Endothelial cell of umbilical vein (primary cell): ENCODE measurements around the gene RYR1. TPM values are rescaled to one million over a fixed set of nuclear protein-coding genes. Genes with fewer than 3 reads are reported as not detected.

ENCODE experiments used
- BruUV-seq: library from RNA; stranded (reverse); fragments of 400-500 nt; replicated peaks from 2 replicates; lab custom pipeline; 2021; lab: Mats Ljungman, UMichigan
- CTCF ChIA-PET: fragments of 300-600, 350-600 bp; sonication (Branson Sonifier 250); formaldehyde crosslinking; loops from one replicate; lab custom pipeline; 2021; ENCODE audit warnings: antibody characterized with exemption, inconsistent platforms; lab: Charles Lee
- POLR2A ChIA-PET: fragments of 300-600, 350-600 bp; sonication (Branson Sonifier 250); formaldehyde crosslinking; loops from one replicate; lab custom pipeline; 2021; ENCODE audit warnings: antibody characterized with exemption, inconsistent platforms; lab: Charles Lee
- DNase-seq: peaks from one replicate; pipeline ENCODE4 v3.0.0-alpha.2; 2011; ENCODE audit warnings: low read depth, low spot score
- FAIRE-seq: peaks from 2 replicates; lab custom pipeline; 2011; peaks lifted over from hg19 to GRCh38; lab: Jason Lieb, UNC
- H2AFZ ChIP-seq: 2 replicates; pipeline ENCODE4 v1.6.0; 2012; ENCODE audit warnings: low read depth, low read length, control low read depth, inconsistent platforms
- H3K27ac ChIP-seq: 2 replicates; pipeline ENCODE4 v1.5.1; 2011; ENCODE audit warnings: low read depth, mild to moderate bottlenecking, control low read depth, low read length, moderate library complexity; ENCODE audit not compliant: insufficient read depth
- H3K27me3 ChIP-seq, 2 experiments: 2 replicates each; pipeline versions ENCODE4 v1.6.0 to v1.6.1; 2011; ENCODE audit warnings: low read length in 2 of 2, mixed read lengths in 1 of 2; ENCODE audit not compliant: control insufficient read depth in 2 of 2, insufficient read depth in 2 of 2
- H3K36me3 ChIP-seq, 2 experiments: 2 replicates in 1 of 2; 3 replicates in 1 of 2; pipeline ENCODE4 v1.5.1; 2011; ENCODE audit warnings: low read length in 2 of 2, mild to moderate bottlenecking in 1 of 2, moderate library complexity in 1 of 2; ENCODE audit not compliant: control insufficient read depth in 2 of 2, insufficient read depth in 2 of 2; ENCODE audit errors: extremely low read depth in 1 of 2
- H3K4me1 ChIP-seq: 3 replicates; pipeline ENCODE4 v1.5.1; 2011; ENCODE audit warnings: mild to moderate bottlenecking, low read length; ENCODE audit not compliant: control insufficient read depth, insufficient read depth; ENCODE audit errors: extremely low read depth
- H3K4me2 ChIP-seq: 2 replicates; pipeline ENCODE4 v1.6.1; 2011; ENCODE audit warnings: low read length, control low read depth, mixed read lengths; ENCODE audit not compliant: insufficient read depth
- H3K4me3 ChIP-seq, 3 experiments: fragments of 200-600 bp in 1 of 3; sonication (generic), shearing (Covaris generic) in 1 of 3; replicated peaks in 1 of 3; 2 replicates each; pipeline ENCODE4 v1.5.1; 2011 to 2016; ENCODE audit warnings: control low read depth in 3 of 3, low read length in 3 of 3, mild to moderate bottlenecking in 2 of 3, inconsistent platforms in 1 of 3, low read depth in 1 of 3, moderate library complexity in 1 of 3; ENCODE audit not compliant: insufficient read depth in 1 of 3
- H3K79me2 ChIP-seq: 2 replicates; pipeline ENCODE4 v1.6.0; 2012; ENCODE audit warnings: low read length, inconsistent platforms; ENCODE audit not compliant: control insufficient read depth, insufficient read depth
- H3K9ac ChIP-seq: replicated peaks from 2 replicates; pipeline ENCODE3; 2011; ENCODE audit warnings: low read length, control low read depth; ENCODE audit not compliant: insufficient read depth; ENCODE audit errors: extremely low read depth
- H3K9me1 ChIP-seq: replicated peaks from 3 replicates; pipeline ENCODE4 v1.6.0; 2011; ENCODE audit warnings: mild to moderate bottlenecking, low read length; ENCODE audit not compliant: control insufficient read depth, insufficient read depth; ENCODE audit errors: extremely low read depth
- H3K9me3 ChIP-seq: replicated peaks from 2 replicates; pipeline ENCODE4 v1.5.1; 2012; ENCODE audit warnings: low read length, inconsistent platforms; ENCODE audit not compliant: control insufficient read depth, insufficient read depth
- H4K20me1 ChIP-seq: replicated peaks from 2 replicates; pipeline ENCODE3; 2011; ENCODE audit warnings: mild to moderate bottlenecking, low read length; ENCODE audit not compliant: control insufficient read depth, insufficient read depth; ENCODE audit errors: extremely low read depth
- EZH2 ChIP-seq: IDR thresholded peaks from 2 replicates; pipeline ENCODE4 v1.6.1; 2012; ENCODE audit warnings: borderline replicate concordance, low read depth, mild to moderate bottlenecking, moderate library complexity, low read length, inconsistent platforms; ENCODE audit not compliant: severe bottlenecking
- FOS ChIP-seq: IDR thresholded peaks from 2 replicates; pipeline ENCODE4 v1.6.1; 2011; ENCODE audit warnings: mild to moderate bottlenecking, low read length, moderate library complexity, borderline replicate concordance; ENCODE audit not compliant: insufficient read depth
- GATA2 ChIP-seq: IDR thresholded peaks from 2 replicates; pipeline ENCODE4 v1.7.0; 2011; ENCODE audit warnings: low read depth, mild to moderate bottlenecking, moderate library complexity, mixed read lengths, low read length; ENCODE audit not compliant: insufficient read length, insufficient read depth
- JUN ChIP-seq: IDR thresholded peaks from 2 replicates; pipeline ENCODE4 v1.6.1; 2011; ENCODE audit warnings: borderline replicate concordance, low read depth; ENCODE audit not compliant: insufficient read length, insufficient read depth
- MYC ChIP-seq: IDR thresholded peaks from one replicate; pipeline ENCODE4 v1.6.1; 2011; ENCODE audit warnings: mild to moderate bottlenecking, low read depth, low read length
- POLR2A ChIP-seq: IDR thresholded peaks from 2 replicates; pipeline ENCODE4 v1.6.1; 2012; ENCODE audit warnings: low read depth, mild to moderate bottlenecking, control low read depth, low read length
- POLR2AphosphoS5 ChIP-seq: IDR thresholded peaks from 2 replicates; pipeline ENCODE4 v1.6.1; 2012; ENCODE audit warnings: low read depth, mild to moderate bottlenecking, control low read depth, low read length, moderate library complexity; ENCODE audit not compliant: insufficient read depth
- dilution Hi-C: fragments of 300-500 bp; cut with MboI; formaldehyde crosslinking; loops from one replicate; pipeline ENCODE4 v1.15.0; 2019; ENCODE audit warnings: low sequenced_read_pairs; ENCODE audit not compliant: extremely low pct_ligation_motif_present
- intact Hi-C: fragments of 100-400 bp; cut with micrococcal nuclease; formaldehyde crosslinking; loops from one replicate; pipeline ENCODE4 v1.10.0; 2022
- polyA plus RNA-seq, 4 experiments: library from polyadenylated mRNA; depleted of rRNA in 3 of 4; stranded (reverse) in 3 of 4; unstranded in 1 of 4; fragments of >200 nt; gene quantifications; 2 replicates each; pipeline versions ENCODE4 v1.2.1 to v1.2.3, GENCODE V29; 2011 to 2012; ENCODE audit warnings: missing spikeins in 1 of 4
- total RNA-seq: library from RNA; stranded (reverse); gene quantifications from 2 replicates; pipeline ENCODE4 v1.2.3, GENCODE V29; 2021
- TF ChIP-seq, protein P1 (sequence below), 2 donors: IDR thresholded peaks; 1 replicate in 1 of 2; 2 replicates in 1 of 2; pipeline ENCODE4 v1.5.1; 2011; ENCODE audit warnings: low read length in 2 of 2, mild to moderate bottlenecking in 2 of 2, moderate library complexity in 2 of 2, control low read depth in 1 of 2, inconsistent platforms in 1 of 2, low read depth in 1 of 2; ENCODE audit not compliant: insufficient read depth in 1 of 2; ENCODE audit errors: extremely low read depth in 1 of 2
- TF ChIP-seq, protein P2 (sequence below): IDR thresholded peaks from 2 replicates; pipeline ENCODE4 v1.6.1; 2011; ENCODE audit not compliant: insufficient read depth, insufficient read length

Gene RYR1
- total and polyA plus RNA-seq, 2 donors (not counting 3 experiments of a cell fraction or from before 2014, with no cell fraction given): under 0.01 to 0.02 TPM

GRCh38 chr19:38618590-38619360, 185.3 kb downstream of the RYR1 start, which contains the start of gene EIF3K:
TSS of gene EIF3K (plus strand) at chr19:38619188. CDS start at chr19:38619269, 81 bp downstream.
- Histone ChIP-seq H3K9ac (peak within 1 kb of the TSS; percentile 85), H4K20me1 (no peaks in the 10 kb centered on the region), H3K4me2 (peak within 1 kb of the TSS; percentile 95), H3K27ac (peak within 1 kb of the TSS; percentile 65), H3K4me1 (peaks cover 14% of the 10 kb centered on the region), H3K27me3 (no peaks in the 10 kb centered on the region), H3K79me2 (peaks cover 14% of the 10 kb centered on the region), H3K36me3 (peaks cover 3 to 8% of the 10 kb centered on the region in 2 experiments), H2AFZ (peak within 1 kb of the TSS; percentile 66), H3K9me3 (no peaks in the 10 kb centered on the region), H3K9me1 (no peaks in the 10 kb centered on the region), H3K4me3 (peak within 1 kb of the TSS; percentile 44 to 99 (median 73))
- peak; percentile 99 for FAIRE-seq
- dilution Hi-C loops (no loop called here), intact Hi-C loops (loop anchor here (2.0 kb wide), 2 partner anchors 74 to 356 kb away; partner anchors contain the start of gene FBXO17)
- TF ChIP-seq, protein P1, sequence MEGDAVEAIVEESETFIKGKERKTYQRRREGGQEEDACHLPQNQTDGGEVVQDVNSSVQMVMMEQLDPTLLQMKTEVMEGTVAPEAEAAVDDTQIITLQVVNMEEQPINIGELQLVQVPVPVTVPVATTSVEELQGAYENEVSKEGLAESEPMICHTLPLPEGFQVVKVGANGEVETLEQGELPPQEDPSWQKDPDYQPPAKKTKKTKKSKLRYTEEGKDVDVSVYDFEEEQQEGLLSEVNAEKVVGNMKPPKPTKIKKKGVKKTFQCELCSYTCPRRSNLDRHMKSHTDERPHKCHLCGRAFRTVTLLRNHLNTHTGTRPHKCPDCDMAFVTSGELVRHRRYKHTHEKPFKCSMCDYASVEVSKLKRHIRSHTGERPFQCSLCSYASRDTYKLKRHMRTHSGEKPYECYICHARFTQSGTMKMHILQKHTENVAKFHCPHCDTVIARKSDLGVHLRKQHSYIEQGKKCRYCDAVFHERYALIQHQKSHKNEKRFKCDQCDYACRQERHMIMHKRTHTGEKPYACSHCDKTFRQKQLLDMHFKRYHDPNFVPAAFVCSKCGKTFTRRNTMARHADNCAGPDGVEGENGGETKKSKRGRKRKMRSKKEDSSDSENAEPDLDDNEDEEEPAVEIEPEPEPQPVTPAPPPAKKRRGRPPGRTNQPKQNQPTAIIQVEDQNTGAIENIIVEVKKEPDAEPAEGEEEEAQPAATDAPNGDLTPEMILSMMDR (IDR thresholded peaks at IDR 0.05; ENCODE audit: extremely low read depth in 1 of 2, insufficient read depth in 1 of 2, low read depth in 1 of 2, low read length in 2 of 2): no peak
- TF ChIP-seq JUN: no peak
- peak; percentile 94 for TF ChIP-seq POLR2A
- TF ChIP-seq POLR2AphosphoS5: peak; percentile 91
- TF ChIP-seq MYC: peak; percentile 2
- no peak for TF ChIP-seq FOS
- TF ChIP-seq, protein P2, sequence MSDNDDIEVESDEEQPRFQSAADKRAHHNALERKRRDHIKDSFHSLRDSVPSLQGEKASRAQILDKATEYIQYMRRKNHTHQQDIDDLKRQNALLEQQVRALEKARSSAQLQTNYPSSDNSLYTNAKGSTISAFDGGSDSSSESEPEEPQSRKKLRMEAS: peak; percentile 98
- no peak for TF ChIP-seq EZH2
- TF ChIP-seq GATA2: no peak
- ChIA-PET CTCF (interaction anchor here (0.5 to 3.6 kb wide), 12 partner anchors 15 to 312 kb away, joined by 3 to 23 read pairs (median 4); partner anchors contain the start of genes ACTN4, FAM98C, MRPS12 and SARS2), POLR2A (interaction anchor here (0.6 to 2.0 kb wide), 2 partner anchors 29 to 455 kb away, joined by 3 to 7 read pairs; partner anchors contain the start of gene ACTN4)
- no TSS peak for BruUV-seq
- DNase-seq: peak; percentile 99
